DLD1 (cell line): ENCODE results near the gene TMSB4X.

ENCODE experiments used
- in situ Hi-C: cut with HindIII; loops from 2 replicates; pipeline ENCODE4 v1.10.0; 2017; ENCODE audit warnings: low sequenced_read_pairs

Gene TMSB4X

GRCh38 chrX:12994321-12994720, 19.4 kb downstream of the TMSB4X start:
- in situ Hi-C loops = no loop called here

GRCh38 chrX:12996934-12997435, 22.1 kb downstream of the TMSB4X start:
- in situ Hi-C loops = no loop called here

- in situ Hi-C loops = no loop called here
These were observed 23.2 kb downstream of the TMSB4X start for GRCh38 chrX:12997906-12998687.

GRCh38 chrX:12999422-12999821, 24.5 kb downstream of the TMSB4X start:
- in situ Hi-C loops = no loop called here

GRCh38 chrX:13000301-13000811, 25.4 kb downstream of the TMSB4X start:
- in situ Hi-C loops = no loop called here

- in situ Hi-C loops = no loop called here
These were observed 26.2 kb downstream of the TMSB4X start for GRCh38 chrX:13001097-13001496.

GRCh38 chrX:13001961-13002671, 27.2 kb downstream of the TMSB4X start:
- in situ Hi-C loops = no loop called here

GRCh38 chrX:13005661-13006473, 31.0 kb downstream of the TMSB4X start:
- in situ Hi-C loops = no loop called here

- in situ Hi-C loops = no loop called here
These were observed 32.7 kb downstream of the TMSB4X start for GRCh38 chrX:13007519-13008188.

- in situ Hi-C loops = no loop called here
These were observed 33.3 kb downstream of the TMSB4X start for GRCh38 chrX:13008189-13008533.

- in situ Hi-C loops = no loop called here
These were observed 33.9 kb downstream of the TMSB4X start for GRCh38 chrX:13008851-13009250.

- in situ Hi-C loops = no loop called here
These were observed 34.4 kb downstream of the TMSB4X start for GRCh38 chrX:13009273-13009672.

GRCh38 chrX:13009844-13010243, 34.9 kb downstream of the TMSB4X start:
- in situ Hi-C loops = loop anchor here (10.0 kb wide), 1 partner anchor 465 kb away; no protein-coding TSS in a partner anchor

- in situ Hi-C loops = loop anchor here (10.0 kb wide), 1 partner anchor 464 kb away; no protein-coding TSS in a partner anchor
These were observed 35.6 kb downstream of the TMSB4X start for GRCh38 chrX:13010546-13010945.

GRCh38 chrX:13013363-13014110, 38.6 kb downstream of the TMSB4X start:
- in situ Hi-C loops = loop anchor here (10.0 kb wide), 1 partner anchor 461 kb away; no protein-coding TSS in a partner anchor

GRCh38 chrX:13014111-13015096, 39.5 kb downstream of the TMSB4X start:
- in situ Hi-C loops = loop anchor here (10.0 kb wide), 1 partner anchor 460 kb away; no protein-coding TSS in a partner anchor

- in situ Hi-C loops = loop anchor here (10.0 kb wide), 1 partner anchor 459 kb away; no protein-coding TSS in a partner anchor
These were observed 40.8 kb downstream of the TMSB4X start for GRCh38 chrX:13015536-13016236.

GRCh38 chrX:13016731-13017130, 41.8 kb downstream of the TMSB4X start:
- in situ Hi-C loops = loop anchor here (10.0 kb wide), 1 partner anchor 458 kb away; no protein-coding TSS in a partner anchor
